SKM-1 treated with dmso at 0.1 percent for 144 hours (cell line): ENCODE measurements around the gene UMPS.
A peak's percentile ranks its signal among the peaks of the same experiment; 100 is the strongest.
"Not testable (repeated sequence)": the region's sequence is repeated elsewhere in the genome, so short reads cannot be mapped to it uniquely, and the experiment has no call there.

ENCODE experiments used
- DNase-seq: peaks from one replicate; lab custom pipeline; 2025; ENCODE audit not compliant: unreplicated experiment; lab: John Stamatoyannopoulos, UW

UMPS gene

GRCh38 chr3:124779116-124779515 lies 48.9 kb downstream of the UMPS start:
- DNase-seq = no peak

- no peak for DNase-seq
Measured at GRCh38 chr3:124779751-124780191, 49.5 kb downstream of the UMPS start.

GRCh38 chr3:124780356-124780755 lies 50.1 kb downstream of the UMPS start:
- DNase-seq = no peak

- peak; percentile 18 for DNase-seq
Measured at GRCh38 chr3:124780761-124781475, 50.7 kb downstream of the UMPS start.

GRCh38 chr3:124781476-124782376 lies 51.5 kb downstream of the UMPS start:
- no peak for DNase-seq

- DNase-seq = not testable (repeated sequence)
Measured at GRCh38 chr3:124782377-124782712, 52.1 kb downstream of the UMPS start.

- no peak for DNase-seq
Measured at GRCh38 chr3:124783696-124784095, 53.4 kb downstream of the UMPS start.

- no peak for DNase-seq
Measured at GRCh38 chr3:124784686-124785382, 54.6 kb downstream of the UMPS start.

- no peak for DNase-seq
Measured at GRCh38 chr3:124785973-124786372, 55.7 kb downstream of the UMPS start.

GRCh38 chr3:124786511-124787241 lies 56.4 kb downstream of the UMPS start:
- no peak for DNase-seq

- no peak for DNase-seq
Measured at GRCh38 chr3:124787476-124788195, 57.4 kb downstream of the UMPS start.

- no peak for DNase-seq
Measured at GRCh38 chr3:124788254-124788745, 58.0 kb downstream of the UMPS start.

- DNase-seq = not testable (repeated sequence)
Measured at GRCh38 chr3:124789103-124789502, 58.9 kb downstream of the UMPS start.

- no peak for DNase-seq
Measured at GRCh38 chr3:124791142-124791541, 60.9 kb downstream of the UMPS start.

GRCh38 chr3:124791639-124792151 lies 61.4 kb downstream of the UMPS start:
- no peak for DNase-seq

- DNase-seq = no peak
Measured at GRCh38 chr3:124792341-124793040, 62.2 kb downstream of the UMPS start.

- DNase-seq = no peak
Measured at GRCh38 chr3:124793054-124793739, 62.9 kb downstream of the UMPS start.

GRCh38 chr3:124796477-124796876 lies 66.2 kb downstream of the UMPS start:
- DNase-seq = no peak
